GM20431 (cell line): ENCODE measurements around the gene EHD1.

Source experiments
- in situ Hi-C: fragments of 300-500 bp; cut with MseI, MboI; formaldehyde crosslinking; loops from one replicate; pipeline ENCODE4 v1.15.0; 2020; ENCODE audit warnings: low sequenced_read_pairs; ENCODE audit not compliant: unreplicated experiment

EHD1 gene

GRCh38 chr11:64878494-64879243, at the start of gene EHD1:
Gene EHD1 (minus strand): TSS chr11:64878621. CDS start chr11:64878464, 157 bp downstream.
- in situ Hi-C loops: no loop called here

- in situ Hi-C loops: no loop called here
Observed at GRCh38 chr11:64926689-64927088, 48.3 kb upstream of the EHD1 start.

GRCh38 chr11:64925536-64926436, 47.4 kb upstream of the EHD1 start:
- in situ Hi-C loops: no loop called here

GRCh38 chr11:64924910-64925284, 46.5 kb upstream of the EHD1 start:
- in situ Hi-C loops: no loop called here

- in situ Hi-C loops: no loop called here
Observed at GRCh38 chr11:64923944-64924909, 45.8 kb upstream of the EHD1 start, which contains the start of gene PPP2R5B. Gene PPP2R5B (plus strand): TSS chr11:64924689. CDS start chr11:64925735, 1,046 bp downstream.

- in situ Hi-C loops: no loop called here
Observed at GRCh38 chr11:64923151-64923661, 44.8 kb upstream of the EHD1 start.

- in situ Hi-C loops: no loop called here
Observed at GRCh38 chr11:64921384-64921783, 43.0 kb upstream of the EHD1 start.

- in situ Hi-C loops: no loop called here
Observed at GRCh38 chr11:64920124-64920523, 41.7 kb upstream of the EHD1 start.

- in situ Hi-C loops: no loop called here
Observed at GRCh38 chr11:64919627-64920026, 41.2 kb upstream of the EHD1 start.

- in situ Hi-C loops: no loop called here
Observed at GRCh38 chr11:64918017-64918416, 39.6 kb upstream of the EHD1 start.

- in situ Hi-C loops: no loop called here
Observed at GRCh38 chr11:64917663-64917995, 39.2 kb upstream of the EHD1 start.

GRCh38 chr11:64916775-64917662, 38.6 kb upstream of the EHD1 start, which contains the start of gene ATG2A:
Gene ATG2A (minus strand): TSS chr11:64917209. CDS start chr11:64917135, 74 bp downstream.
- in situ Hi-C loops: no loop called here

GRCh38 chr11:64916040-64916774, 37.8 kb upstream of the EHD1 start:
- in situ Hi-C loops: no loop called here

- in situ Hi-C loops: no loop called here
Observed at GRCh38 chr11:64915376-64915887, 37.0 kb upstream of the EHD1 start.

GRCh38 chr11:64914123-64914522, 35.7 kb upstream of the EHD1 start:
- in situ Hi-C loops: no loop called here

GRCh38 chr11:64913171-64913727, 34.8 kb upstream of the EHD1 start:
- in situ Hi-C loops: no loop called here

GRCh38 chr11:64911689-64912088, 33.3 kb upstream of the EHD1 start:
- in situ Hi-C loops: no loop called here

- in situ Hi-C loops: no loop called here
Observed at GRCh38 chr11:64911142-64911541, 32.7 kb upstream of the EHD1 start.
